HG03060 (cell line): ENCODE results near the gene AIF1.
"Not testable (repeated sequence)": the region's sequence is repeated elsewhere in the genome, so short reads cannot be mapped to it uniquely, and the experiment has no call there.

Experiments used
- ATAC-seq: cut with Tn5 transposase; IDR thresholded peaks from one replicate; pipeline ENCODE4 v1.9.1; 2021; ENCODE audit warnings: low read depth, moderate number of reproducible peaks; ENCODE audit not compliant: unreplicated experiment

The AIF1 gene

GRCh38 chr6:31580438-31580740, 34.6 kb upstream of the AIF1 start:
- ATAC-seq: no peak

- ATAC-seq: no peak
These were observed 34.1 kb upstream of the AIF1 start for GRCh38 chr6:31580807-31581433.

GRCh38 chr6:31581434-31582229, 33.4 kb upstream of the AIF1 start:
- no peak for ATAC-seq

- no peak for ATAC-seq
These were observed 32.8 kb upstream of the AIF1 start, which contains the start of gene LTB for GRCh38 chr6:31582230-31582643. LTB (minus strand) TSS chr6:31582424; CDS start chr6:31582417, 7 bp downstream.

GRCh38 chr6:31585491-31585890, 29.5 kb upstream of the AIF1 start:
- no peak for ATAC-seq

- no peak for ATAC-seq
These were observed 29.0 kb upstream of the AIF1 start, which contains the start of gene LST1 for GRCh38 chr6:31586008-31586407. LST1 (plus strand) TSS chr6:31586277; CDS start chr6:31587300, 1,023 bp downstream.

- no peak for ATAC-seq
These were observed 28.3 kb upstream of the AIF1 start for GRCh38 chr6:31586599-31587281.

GRCh38 chr6:31587791-31588777, 26.9 kb upstream of the AIF1 start:
- ATAC-seq: no peak

- ATAC-seq: no peak
These were observed 26.0 kb upstream of the AIF1 start for GRCh38 chr6:31588871-31589650.

- ATAC-seq: not testable (repeated sequence)
These were observed 24.3 kb upstream of the AIF1 start for GRCh38 chr6:31590691-31591090.

- no peak for ATAC-seq
These were observed 22.6 kb upstream of the AIF1 start for GRCh38 chr6:31592396-31592771.

GRCh38 chr6:31597006-31597405, 18.0 kb upstream of the AIF1 start:
- no peak for ATAC-seq

GRCh38 chr6:31607317-31607716, 7.7 kb upstream of the AIF1 start:
- ATAC-seq: no peak

- ATAC-seq: no peak
These were observed 5.3 kb upstream of the AIF1 start for GRCh38 chr6:31609519-31610406.

- ATAC-seq: no peak
These were observed 4.1 kb upstream of the AIF1 start for GRCh38 chr6:31610968-31611367.

GRCh38 chr6:31614075-31614619, 887 bp upstream of the AIF1 start:
- no peak for ATAC-seq

GRCh38 chr6:31615748-31616147, 714 bp downstream of the AIF1 start:
- ATAC-seq: no peak

GRCh38 chr6:31617010-31617409, 2.0 kb downstream of the AIF1 start:
- ATAC-seq: no peak
